ENCODE data around the gene MT1H.

GRCh38 chr16:56679078-56679730 is 9.6 kb downstream of the MT1H start:
- TF ChIP-seq ZNF138 (CRISPR knock-in tag; IDR thresholded peaks at IDR 0.05; ENCODE audit: low read depth): no peak
- TF ChIP-seq ZNF296 (CRISPR knock-in tag; conservative IDR thresholded peaks at IDR 0.05): no peak
- TF ChIP-seq REPIN1 (CRISPR knock-in tag; IDR thresholded peaks at IDR 0.05; ENCODE audit: borderline replicate concordance, low read depth): no peak
- no peak for TF ChIP-seq CTCF (CRISPR knock-in tag; IDR thresholded peaks at IDR 0.05)

Data from HepG2 (cell line).